ENCODE data around the gene TENM3. TPM values are rescaled to one million over a fixed set of nuclear protein-coding genes. Genes with fewer than 3 reads are reported as not detected.

The TENM3 gene
- total and polyA plus RNA-seq, 10 of the 15 experiments (the other 5 are each of a cell fraction or from before 2014, with no cell fraction given), result 0.01 to 1.7 (median 0.08) TPM; not detected in 2

DNA sequence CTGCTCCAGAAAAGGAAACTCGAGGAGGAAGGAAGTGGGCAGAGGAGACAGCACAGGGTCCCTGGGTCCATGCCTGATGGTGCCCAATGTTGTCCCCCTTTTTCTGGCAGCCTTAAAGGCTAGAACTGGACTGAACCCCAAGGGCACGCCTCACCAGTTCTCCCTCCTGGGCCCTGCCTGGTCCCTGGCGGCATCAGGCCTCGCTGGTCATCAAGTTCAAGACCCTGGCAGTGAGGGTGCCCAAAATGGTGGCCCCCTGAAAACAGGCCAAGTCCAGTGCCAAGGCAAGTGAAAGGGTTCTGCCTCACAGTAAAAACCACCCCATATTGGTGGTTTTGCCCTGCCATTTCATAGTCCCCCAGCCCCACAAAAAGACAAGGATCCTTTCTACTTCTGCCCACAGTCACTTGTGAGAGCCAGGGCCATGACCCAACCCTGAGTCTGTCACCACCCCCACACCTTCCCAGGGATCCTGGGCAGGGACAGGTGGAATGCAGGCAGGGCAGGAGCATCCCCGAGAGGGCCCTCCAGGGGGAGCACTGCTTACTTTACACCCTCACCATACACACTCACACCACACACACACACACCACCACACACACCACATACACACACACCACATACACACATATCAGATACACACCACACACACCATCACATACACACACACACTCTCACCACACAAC lies 566.4 kb downstream of the TENM3 start (continued):
- TF ChIP-seq RAD21 (IDR thresholded peaks at IDR 0.05; ENCODE audit: insufficient read depth, low read depth, low read length), result 0 out of 2 replicates have a peak, but pooled peaks have one; percentile 8
- no peak for TF ChIP-seq ESRRA (IDR thresholded peaks at IDR 0.05; ENCODE audit: low read length)
- TF ChIP-seq RELA (IDR thresholded peaks at IDR 0.05; ENCODE audit: borderline replicate concordance, partially characterized antibody), result no peak
- no peak for TF ChIP-seq ZBED1 (IDR thresholded peaks at IDR 0.05; ENCODE audit: borderline replicate concordance)
- TF ChIP-seq SRF (IDR thresholded peaks at IDR 0.05; ENCODE audit: low read depth in 2 of 2, low read length in 2 of 2), result no peak
- TF ChIP-seq GATAD2B (conservative IDR thresholded peaks at IDR 0.05; ENCODE audit: low read depth), result 0 out of 2 replicates have a peak, but pooled peaks have one; percentile 42
- TF ChIP-seq, protein P1, sequence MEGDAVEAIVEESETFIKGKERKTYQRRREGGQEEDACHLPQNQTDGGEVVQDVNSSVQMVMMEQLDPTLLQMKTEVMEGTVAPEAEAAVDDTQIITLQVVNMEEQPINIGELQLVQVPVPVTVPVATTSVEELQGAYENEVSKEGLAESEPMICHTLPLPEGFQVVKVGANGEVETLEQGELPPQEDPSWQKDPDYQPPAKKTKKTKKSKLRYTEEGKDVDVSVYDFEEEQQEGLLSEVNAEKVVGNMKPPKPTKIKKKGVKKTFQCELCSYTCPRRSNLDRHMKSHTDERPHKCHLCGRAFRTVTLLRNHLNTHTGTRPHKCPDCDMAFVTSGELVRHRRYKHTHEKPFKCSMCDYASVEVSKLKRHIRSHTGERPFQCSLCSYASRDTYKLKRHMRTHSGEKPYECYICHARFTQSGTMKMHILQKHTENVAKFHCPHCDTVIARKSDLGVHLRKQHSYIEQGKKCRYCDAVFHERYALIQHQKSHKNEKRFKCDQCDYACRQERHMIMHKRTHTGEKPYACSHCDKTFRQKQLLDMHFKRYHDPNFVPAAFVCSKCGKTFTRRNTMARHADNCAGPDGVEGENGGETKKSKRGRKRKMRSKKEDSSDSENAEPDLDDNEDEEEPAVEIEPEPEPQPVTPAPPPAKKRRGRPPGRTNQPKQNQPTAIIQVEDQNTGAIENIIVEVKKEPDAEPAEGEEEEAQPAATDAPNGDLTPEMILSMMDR (IDR thresholded peaks at IDR 0.05 in 2 of 3, conservative IDR thresholded peaks at IDR 0.05 in 1 of 3; ENCODE audit: control insufficient read depth in 2 of 3, extremely low read depth in 1 of 3, insufficient read depth in 1 of 3, low read depth in 3 of 3, low read length in 3 of 3), result peak; percentile 23 to 45 (median 41); a peak in 5 of 6 replicates
- peak; percentile 55; the same call in 1 of the 2 replicates for TF ChIP-seq PAX5 (IDR thresholded peaks at IDR 0.05; ENCODE audit: borderline replicate concordance, low read depth, low read length)
- TF ChIP-seq BCL11A (IDR thresholded peaks at IDR 0.05; ENCODE audit: low read depth, low read length), result no peak

GRCh38 chr4:182810103-182810615 lies 567.0 kb downstream of the TENM3 start:
- no peak overlapping the region; the same call in 1 of the 2 replicates for H3K9ac ChIP-seq (ENCODE audit: control insufficient read depth, insufficient read depth, low read length)
- no peak for DNase-seq (ENCODE audit: low read depth, low spot score)

More at GRCh38 chr4:182810103-182810615, 567.0 kb downstream of the TENM3 start:
- Histone ChIP-seq H3K4me1 (ENCODE audit: control insufficient read depth, insufficient read depth, low read length) (peaks cover 24% of the 10 kb centered on the region), H3K4me3 (no peak overlapping the region), H3K79me2 (ENCODE audit: control insufficient read depth, insufficient read depth, low read length) (no peaks in the 10 kb centered on the region), H4K20me1 (ENCODE audit: control insufficient read depth, insufficient read depth) (no peaks in the 10 kb centered on the region), H3K9me3 (replicated peaks; ENCODE audit: control insufficient read depth, insufficient read depth, low read length) (peaks cover 7% of the 10 kb centered on the region; the same call in 2 of the 3 replicates), H3K27ac (ENCODE audit: control insufficient read depth, insufficient read depth) (peak overlapping the region; percentile 82; the same call in 1 of the 2 replicates), H2AFZ (ENCODE audit: control insufficient read depth, low read depth, low read length) (no peak overlapping the region), H3K36me3 (ENCODE audit: control insufficient read depth in 2 of 2, insufficient read depth in 2 of 2, low read length in 1 of 2) (no peaks in the 10 kb centered on the region), H3K4me2 (ENCODE audit: control insufficient read depth, insufficient read depth) (no peak overlapping the region), H3K27me3 (replicated peaks in 1 of 2; ENCODE audit: control insufficient read depth in 2 of 2, insufficient read depth in 2 of 2, low read length in 1 of 2) (no peaks in the 10 kb centered on the region)
- ATAC-seq (no peak), FAIRE-seq (peak; percentile 98)
- no peak for TF ChIP-seq POLR2A (IDR thresholded peaks at IDR 0.05; ENCODE audit: low read depth, low read length)
- no peak for TF ChIP-seq SUPT20H (IDR thresholded peaks at IDR 0.05; ENCODE audit: borderline replicate concordance, control insufficient read depth, low read depth, low read length)
- TF ChIP-seq, protein P1 (IDR thresholded peaks at IDR 0.05 in 2 of 3, conservative IDR thresholded peaks at IDR 0.05 in 1 of 3; ENCODE audit: control insufficient read depth in 2 of 3, extremely low read depth in 1 of 3, insufficient read depth in 1 of 3, low read depth in 3 of 3, low read length in 3 of 3), result peak in 1 of 3 experiments; percentile 2; a peak in 2 of 6 replicates
- TF ChIP-seq STAT1 (conservative IDR thresholded peaks at IDR 0.05), result no peak
- peak; percentile 42 for TF ChIP-seq NR2C2 (IDR thresholded peaks at IDR 0.05; ENCODE audit: borderline replicate concordance, control insufficient read depth, insufficient read length, low read depth)
- TF ChIP-seq HDGF (IDR thresholded peaks at IDR 0.05), result peak; percentile 95
- peak; percentile 25 for TF ChIP-seq E4F1 (IDR thresholded peaks at IDR 0.05; ENCODE audit: borderline replicate concordance, partially characterized antibody)
- no peak for TF ChIP-seq GATAD2B (conservative IDR thresholded peaks at IDR 0.05; ENCODE audit: low read depth)
- intact Hi-C loops (cut with micrococcal nuclease; ENCODE audit: unreplicated experiment) (no loop called here), in situ Hi-C loops (cut with MboI) (no loop called here)
- BruUV-seq (replicated peaks), result no TSS peak
- 89% methylated on average over 4 of the region's 4 CpGs for WGBS (ENCODE audit: insufficient coverage, insufficient replicate concordance, low lambda C conversion rate, missing lambda C conversion rate)
- ChIA-PET RAD21 (ENCODE audit: unreplicated experiment) (no interaction called here), SMC1A (ENCODE audit: uncharacterized antibody, unreplicated experiment) (no interaction called here), CTCF (no interaction called here), POLR2A (no interaction called here)

Data from GM12878 (cell line).